SK-N-SH treated with all-trans-retinoic acid at 6 μM for 48 hours (cell line): ENCODE measurements around the gene STKLD1.

Experiments
- ATAC-seq: fragments of 200-7000 bp; cut with Tn5 transposase; 3 replicates; pipeline ENCODE4 v1.9.1; 2020; ENCODE audit warnings: mild to moderate bottlenecking, moderate library complexity
- BACH2 ChIP-seq: fragments of 250-450 bp; sonication (Bioruptor Pico); IDR thresholded peaks from 2 replicates; pipeline ENCODE4 v1.9.0; 2021; ENCODE audit warnings: mild to moderate bottlenecking, borderline replicate concordance
- ESRRG ChIP-seq: fragments of 250-450 bp; sonication (Bioruptor Pico); IDR thresholded peaks from 2 replicates; pipeline ENCODE4 v1.6.1; 2021; ENCODE audit warnings: mild to moderate bottlenecking
- GLIS3 ChIP-seq: fragments of 250-450 bp; sonication (Bioruptor Pico); IDR thresholded peaks from 2 replicates; pipeline ENCODE4 v1.5.0; 2020; ENCODE audit warnings: mild to moderate bottlenecking, moderate library complexity
- ISL1 ChIP-seq: fragments of 250-450 bp; sonication (Bioruptor Pico); IDR thresholded peaks from 2 replicates; pipeline ENCODE4 v2.1.2; 2022; ENCODE audit warnings: mild to moderate bottlenecking, moderate library complexity
- PPARA ChIP-seq: fragments of 250-450 bp; sonication (Bioruptor Pico); IDR thresholded peaks from 2 replicates; pipeline ENCODE4 v1.5.0; 2020; ENCODE audit warnings: mild to moderate bottlenecking, borderline replicate concordance
- RARB ChIP-seq: fragments of 250-450 bp; sonication (Bioruptor Pico); IDR thresholded peaks from 2 replicates; pipeline ENCODE4 v1.8.0; 2021; ENCODE audit warnings: mild to moderate bottlenecking, moderate library complexity
- SNAI2 ChIP-seq: fragments of 250-450 bp; sonication (Bioruptor Pico); IDR thresholded peaks from 2 replicates; pipeline ENCODE4 v1.5.0; 2020; ENCODE audit warnings: mild to moderate bottlenecking, moderate library complexity
- TCF4 ChIP-seq: fragments of 250-450 bp; sonication (Bioruptor Pico); IDR thresholded peaks from 2 replicates; pipeline ENCODE4 v1.8.0; 2021; ENCODE audit warnings: mild to moderate bottlenecking, moderate library complexity, borderline replicate concordance
- ZC3H10 ChIP-seq: fragments of 250-450 bp; sonication (Bioruptor Pico); IDR thresholded peaks from 2 replicates; pipeline ENCODE4 v1.5.1; 2021; ENCODE audit warnings: mild to moderate bottlenecking, moderate library complexity
- ZFP3 ChIP-seq: fragments of 250-450 bp; sonication (Bioruptor Pico); IDR thresholded peaks from 2 replicates; pipeline ENCODE4 v1.5.0; 2020; ENCODE audit warnings: mild to moderate bottlenecking, moderate library complexity
- ZNF565 ChIP-seq: fragments of 450-650 bp; formaldehyde crosslinking; conservative IDR thresholded peaks from 2 replicates; pipeline ENCODE4 v1.5.0; 2020; ENCODE audit warnings: low read depth, mild to moderate bottlenecking, moderate library complexity
- ZNF8 ChIP-seq: fragments of 450-650 bp; formaldehyde crosslinking; IDR thresholded peaks from 2 replicates; pipeline ENCODE4 v1.5.0; 2020; ENCODE audit warnings: mild to moderate bottlenecking, moderate library complexity
- TF ChIP-seq, protein P1 (sequence below): fragments of 250-450 bp; sonication (Bioruptor Pico); IDR thresholded peaks from 2 replicates; pipeline ENCODE4 v1.5.0; 2020; ENCODE audit warnings: mild to moderate bottlenecking, moderate library complexity
- TF ChIP-seq, protein P2 (sequence below): fragments of 250-450 bp; sonication (Bioruptor Pico); IDR thresholded peaks from 2 replicates; pipeline ENCODE4 v1.5.1; 2020; ENCODE audit warnings: low read depth, mild to moderate bottlenecking, moderate library complexity
- TF ChIP-seq, protein P3 (sequence below): fragments of 250-450 bp; sonication (Bioruptor Pico); IDR thresholded peaks from 2 replicates; pipeline ENCODE4 v1.8.0; 2020; ENCODE audit warnings: mild to moderate bottlenecking, moderate library complexity, borderline replicate concordance
- TF ChIP-seq, protein P4 (sequence below): fragments of 250-450 bp; sonication (Bioruptor Pico); IDR thresholded peaks from 2 replicates; pipeline ENCODE4 v1.8.0; 2021; ENCODE audit warnings: low read depth, mild to moderate bottlenecking, moderate library complexity, borderline replicate concordance

The STKLD1 gene

DNA sequence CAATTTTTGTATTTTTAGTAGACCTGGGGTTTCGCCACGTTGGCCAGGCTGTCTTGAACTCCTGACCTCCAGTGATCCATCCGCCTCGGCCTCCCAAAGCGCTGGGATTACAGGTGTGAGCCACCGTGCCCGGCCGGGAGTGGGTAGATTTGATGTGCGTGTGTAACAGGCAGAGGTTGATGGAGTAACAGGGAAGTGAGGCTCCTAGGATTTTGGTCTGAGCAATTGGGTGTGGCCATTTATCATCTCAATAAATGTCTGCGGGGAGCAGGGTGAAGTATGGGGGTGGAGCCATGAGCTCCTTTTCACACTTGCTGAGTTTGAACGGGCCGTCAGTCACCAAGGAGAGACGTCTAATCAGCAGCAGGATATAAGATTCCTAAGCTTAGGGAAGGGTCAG lies 42.8 kb downstream of the STKLD1 start:
- no peak for ATAC-seq
- TF ChIP-seq, protein P1, sequence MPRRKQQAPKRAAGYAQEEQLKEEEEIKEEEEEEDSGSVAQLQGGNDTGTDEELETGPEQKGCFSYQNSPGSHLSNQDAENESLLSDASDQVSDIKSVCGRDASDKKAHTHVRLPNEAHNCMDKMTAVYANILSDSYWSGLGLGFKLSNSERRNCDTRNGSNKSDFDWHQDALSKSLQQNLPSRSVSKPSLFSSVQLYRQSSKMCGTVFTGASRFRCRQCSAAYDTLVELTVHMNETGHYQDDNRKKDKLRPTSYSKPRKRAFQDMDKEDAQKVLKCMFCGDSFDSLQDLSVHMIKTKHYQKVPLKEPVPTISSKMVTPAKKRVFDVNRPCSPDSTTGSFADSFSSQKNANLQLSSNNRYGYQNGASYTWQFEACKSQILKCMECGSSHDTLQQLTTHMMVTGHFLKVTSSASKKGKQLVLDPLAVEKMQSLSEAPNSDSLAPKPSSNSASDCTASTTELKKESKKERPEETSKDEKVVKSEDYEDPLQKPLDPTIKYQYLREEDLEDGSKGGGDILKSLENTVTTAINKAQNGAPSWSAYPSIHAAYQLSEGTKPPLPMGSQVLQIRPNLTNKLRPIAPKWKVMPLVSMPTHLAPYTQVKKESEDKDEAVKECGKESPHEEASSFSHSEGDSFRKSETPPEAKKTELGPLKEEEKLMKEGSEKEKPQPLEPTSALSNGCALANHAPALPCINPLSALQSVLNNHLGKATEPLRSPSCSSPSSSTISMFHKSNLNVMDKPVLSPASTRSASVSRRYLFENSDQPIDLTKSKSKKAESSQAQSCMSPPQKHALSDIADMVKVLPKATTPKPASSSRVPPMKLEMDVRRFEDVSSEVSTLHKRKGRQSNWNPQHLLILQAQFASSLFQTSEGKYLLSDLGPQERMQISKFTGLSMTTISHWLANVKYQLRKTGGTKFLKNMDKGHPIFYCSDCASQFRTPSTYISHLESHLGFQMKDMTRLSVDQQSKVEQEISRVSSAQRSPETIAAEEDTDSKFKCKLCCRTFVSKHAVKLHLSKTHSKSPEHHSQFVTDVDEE (CRISPR knock-in tag), result no peak
- TF ChIP-seq ZNF565 (no peak), ISL1 (CRISPR knock-in tag) (no peak), PPARA (CRISPR knock-in tag) (no peak), RARB (CRISPR knock-in tag) (no peak)
- TF ChIP-seq, all 23 proteins: peak for 0

DNA sequence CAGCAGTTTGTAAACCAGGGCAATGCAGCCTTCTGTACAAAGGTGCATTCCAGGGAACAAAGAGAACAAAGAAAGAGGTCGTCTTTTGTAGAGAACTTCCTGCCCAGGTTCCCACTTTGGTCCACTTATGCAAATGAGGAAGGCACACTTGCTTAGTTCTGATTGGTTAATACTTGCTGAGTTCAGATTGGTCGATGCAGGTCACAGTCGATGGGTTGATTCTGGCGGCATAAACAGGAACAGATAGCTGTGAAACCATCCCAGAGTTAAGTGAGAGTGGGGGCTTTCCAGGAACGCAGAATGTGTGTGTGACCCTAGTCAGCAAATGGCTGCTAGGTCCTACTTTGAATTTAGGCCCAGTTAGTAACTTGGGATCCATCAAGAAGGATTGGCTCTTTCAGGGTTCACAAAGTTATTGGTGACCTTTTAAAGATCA lies 44.2 kb downstream of the STKLD1 start:
- TF ChIP-seq, protein P2, sequence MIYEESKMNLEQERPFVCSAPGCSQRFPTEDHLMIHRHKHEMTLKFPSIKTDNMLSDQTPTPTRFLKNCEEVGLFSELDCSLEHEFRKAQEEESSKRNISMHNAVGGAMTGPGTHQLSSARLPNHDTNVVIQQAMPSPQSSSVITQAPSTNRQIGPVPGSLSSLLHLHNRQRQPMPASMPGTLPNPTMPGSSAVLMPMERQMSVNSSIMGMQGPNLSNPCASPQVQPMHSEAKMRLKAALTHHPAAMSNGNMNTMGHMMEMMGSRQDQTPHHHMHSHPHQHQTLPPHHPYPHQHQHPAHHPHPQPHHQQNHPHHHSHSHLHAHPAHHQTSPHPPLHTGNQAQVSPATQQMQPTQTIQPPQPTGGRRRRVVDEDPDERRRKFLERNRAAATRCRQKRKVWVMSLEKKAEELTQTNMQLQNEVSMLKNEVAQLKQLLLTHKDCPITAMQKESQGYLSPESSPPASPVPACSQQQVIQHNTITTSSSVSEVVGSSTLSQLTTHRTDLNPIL (CRISPR knock-in tag), result no peak
- TF ChIP-seq PPARA (CRISPR knock-in tag) (no peak), RARB (CRISPR knock-in tag) (no peak), ESRRG (CRISPR knock-in tag) (no peak), ZNF8 (CRISPR knock-in tag) (no peak), ISL1 (CRISPR knock-in tag) (no peak), GLIS3 (no peak), ZFP3 (no peak), ZNF565 (no peak), BACH2 (CRISPR knock-in tag) (no peak), ZC3H10 (CRISPR knock-in tag) (no peak)
- TF ChIP-seq, protein P3, sequence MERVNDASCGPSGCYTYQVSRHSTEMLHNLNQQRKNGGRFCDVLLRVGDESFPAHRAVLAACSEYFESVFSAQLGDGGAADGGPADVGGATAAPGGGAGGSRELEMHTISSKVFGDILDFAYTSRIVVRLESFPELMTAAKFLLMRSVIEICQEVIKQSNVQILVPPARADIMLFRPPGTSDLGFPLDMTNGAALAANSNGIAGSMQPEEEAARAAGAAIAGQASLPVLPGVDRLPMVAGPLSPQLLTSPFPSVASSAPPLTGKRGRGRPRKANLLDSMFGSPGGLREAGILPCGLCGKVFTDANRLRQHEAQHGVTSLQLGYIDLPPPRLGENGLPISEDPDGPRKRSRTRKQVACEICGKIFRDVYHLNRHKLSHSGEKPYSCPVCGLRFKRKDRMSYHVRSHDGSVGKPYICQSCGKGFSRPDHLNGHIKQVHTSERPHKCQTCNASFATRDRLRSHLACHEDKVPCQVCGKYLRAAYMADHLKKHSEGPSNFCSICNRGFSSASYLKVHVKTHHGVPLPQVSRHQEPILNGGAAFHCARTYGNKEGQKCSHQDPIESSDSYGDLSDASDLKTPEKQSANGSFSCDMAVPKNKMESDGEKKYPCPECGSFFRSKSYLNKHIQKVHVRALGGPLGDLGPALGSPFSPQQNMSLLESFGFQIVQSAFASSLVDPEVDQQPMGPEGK (CRISPR knock-in tag), result no peak
- TF ChIP-seq, protein P1 (CRISPR knock-in tag), result no peak
- TF ChIP-seq, protein P4, sequence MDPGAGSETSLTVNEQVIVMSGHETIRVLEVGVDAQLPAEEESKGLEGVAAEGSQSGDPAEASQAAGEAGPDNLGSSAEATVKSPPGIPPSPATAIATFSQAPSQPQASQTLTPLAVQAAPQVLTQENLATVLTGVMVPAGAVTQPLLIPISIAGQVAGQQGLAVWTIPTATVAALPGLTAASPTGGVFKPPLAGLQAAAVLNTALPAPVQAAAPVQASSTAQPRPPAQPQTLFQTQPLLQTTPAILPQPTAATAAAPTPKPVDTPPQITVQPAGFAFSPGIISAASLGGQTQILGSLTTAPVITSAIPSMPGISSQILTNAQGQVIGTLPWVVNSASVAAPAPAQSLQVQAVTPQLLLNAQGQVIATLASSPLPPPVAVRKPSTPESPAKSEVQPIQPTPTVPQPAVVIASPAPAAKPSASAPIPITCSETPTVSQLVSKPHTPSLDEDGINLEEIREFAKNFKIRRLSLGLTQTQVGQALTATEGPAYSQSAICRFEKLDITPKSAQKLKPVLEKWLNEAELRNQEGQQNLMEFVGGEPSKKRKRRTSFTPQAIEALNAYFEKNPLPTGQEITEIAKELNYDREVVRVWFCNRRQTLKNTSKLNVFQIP (CRISPR knock-in tag), result no peak
- no peak for ATAC-seq

DNA sequence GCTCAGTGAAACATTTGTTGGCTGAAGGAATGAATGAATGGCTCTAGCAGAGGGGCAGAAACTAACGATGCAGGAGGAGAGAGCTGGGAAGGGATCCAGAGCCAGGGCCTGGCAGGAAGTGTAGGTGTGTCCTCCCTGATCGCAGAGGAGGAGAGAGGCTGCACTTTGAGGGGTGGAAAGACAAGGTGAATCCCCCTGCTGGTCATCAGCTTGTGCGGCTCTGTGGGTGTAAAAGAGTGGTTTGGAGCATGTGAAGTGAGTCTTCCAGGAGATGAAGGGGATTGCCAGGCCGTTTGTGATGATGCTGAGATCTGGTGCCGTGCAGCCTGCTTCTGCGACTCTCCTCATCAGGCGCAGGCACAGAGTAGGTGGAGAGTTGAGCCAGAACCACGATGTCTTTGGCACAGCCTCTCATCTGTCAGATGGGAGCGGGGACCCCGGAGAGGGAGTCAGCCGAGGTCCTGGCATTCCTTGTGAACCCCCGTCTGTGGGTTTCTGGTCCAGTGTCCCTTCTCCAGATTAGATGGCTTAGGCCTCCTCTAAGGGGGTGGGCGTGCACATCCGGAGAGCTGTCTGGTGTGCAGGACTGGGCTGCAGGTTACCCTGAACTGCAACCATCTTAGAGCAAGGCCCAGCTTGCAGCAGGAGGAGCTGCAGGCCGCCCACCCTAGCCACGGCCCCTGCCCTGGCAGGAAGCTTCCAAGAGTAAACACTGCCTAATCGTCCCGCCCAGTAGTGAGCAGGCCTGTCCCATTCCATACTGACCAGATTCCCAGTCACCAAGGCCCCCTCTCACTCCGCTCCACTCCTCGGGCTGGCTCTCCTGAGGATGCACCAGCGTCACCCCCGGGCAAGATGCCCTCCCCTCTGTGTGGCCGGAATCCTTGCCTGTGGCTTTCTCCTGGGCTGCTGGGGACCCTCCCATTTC lies 45.7 kb downstream of the STKLD1 start, which contains the start of gene ADAMTS13:
ADAMTS13 (plus strand) TSS at position 753 of the 928 bp plus-strand sequence; CDS start at position 830, 77 bp downstream.
- no peak for TF ChIP-seq PPARA (CRISPR knock-in tag)
- TF ChIP-seq SNAI2 (CRISPR knock-in tag), result no peak
- TF ChIP-seq TCF4 (CRISPR knock-in tag), result no peak
- no peak for ATAC-seq
